HepG2 (cell line): Measurements from ENCODE around the gene EHD1. TPM values are rescaled to one million over a fixed set of nuclear protein-coding genes. Genes with fewer than 3 reads are reported as not detected.

Experiments used
- ARHGAP35 ChIP-seq: sonication (generic); formaldehyde crosslinking; IDR thresholded peaks from 2 replicates; pipeline ENCODE4 v1.9.0; 2022; ENCODE audit warnings: mild to moderate bottlenecking, inconsistent platforms, moderate library complexity, missing genetic modification reagents, borderline replicate concordance
- CEBPB ChIP-seq: IDR thresholded peaks from 2 replicates; pipeline ENCODE4 v1.6.1; 2011; ENCODE audit warnings: low read depth, low read length, improper control_type of control experiment, borderline replicate concordance
- E2F5 ChIP-seq: sonication (generic); formaldehyde crosslinking; conservative IDR thresholded peaks from 2 replicates; pipeline ENCODE4 v1.4.0; 2020; ENCODE audit warnings: missing genetic modification reagents
- ETS1 ChIP-seq: sonication (generic); formaldehyde crosslinking; IDR thresholded peaks from 2 replicates; pipeline ENCODE4 v1.4.0; 2020; ENCODE audit warnings: missing genetic modification reagents
- MYNN ChIP-seq: sonication (generic); formaldehyde crosslinking; IDR thresholded peaks from 2 replicates; pipeline ENCODE4 v1.4.0; 2020; ENCODE audit warnings: mild to moderate bottlenecking, low read depth, missing genetic modification reagents
- NCOA1 ChIP-seq: sonication (generic); formaldehyde crosslinking; IDR thresholded peaks from 2 replicates; pipeline ENCODE4 v1.9.0; 2021; ENCODE audit warnings: missing genetic modification reagents
- PBX3 ChIP-seq: sonication (generic); formaldehyde crosslinking; IDR thresholded peaks from 2 replicates; pipeline ENCODE4 v1.8.1; 2023; ENCODE audit warnings: missing genetic modification reagents, inconsistent platforms, borderline replicate concordance
- PITX1 ChIP-seq: sonication (generic); formaldehyde crosslinking; IDR thresholded peaks from 2 replicates; pipeline ENCODE4 v1.5.1; 2020; ENCODE audit warnings: mild to moderate bottlenecking, missing genetic modification reagents
- POLR2AphosphoS5 ChIP-seq: IDR thresholded peaks from 2 replicates; pipeline ENCODE4 v1.6.1; 2012; ENCODE audit warnings: low read depth, low read length
- RAD51 ChIP-seq: fragments of 450-650 bp; IDR thresholded peaks from 2 replicates; pipeline ENCODE4 v1.6.1; 2016; ENCODE audit warnings: borderline replicate concordance
- RFX1 ChIP-seq: fragments of 450-650 bp; IDR thresholded peaks from 2 replicates; pipeline ENCODE4 v1.6.1; 2017
- RFX3 ChIP-seq: IDR thresholded peaks from 2 replicates; pipeline ENCODE4 v1.6.1; 2016; ENCODE audit warnings: missing biosample characterization, missing genetic modification reagents
- SETDB1 ChIP-seq: sonication (generic); formaldehyde crosslinking; IDR thresholded peaks from 2 replicates; pipeline ENCODE4 v1.5.1; 2020; ENCODE audit warnings: missing genetic modification reagents, mild to moderate bottlenecking, borderline replicate concordance
- TEAD3 ChIP-seq: optimal IDR thresholded peaks from 2 replicates; pipeline ENCODE3; 2016; ENCODE audit warnings: borderline replicate concordance
- ZBTB38 ChIP-seq: sonication (generic); formaldehyde crosslinking; IDR thresholded peaks from 2 replicates; pipeline ENCODE4 v1.5.1; 2020; ENCODE audit warnings: mild to moderate bottlenecking, missing genetic modification reagents
- ZBTB46 ChIP-seq: sonication (generic); formaldehyde crosslinking; IDR thresholded peaks from 2 replicates; pipeline ENCODE4 v1.4.0; 2020; ENCODE audit warnings: mild to moderate bottlenecking, missing genetic modification reagents, borderline replicate concordance
- ZIK1 ChIP-seq: sonication (generic); formaldehyde crosslinking; IDR thresholded peaks from 2 replicates; pipeline ENCODE4 v1.5.0; 2020; ENCODE audit warnings: mild to moderate bottlenecking, low read depth, missing genetic modification reagents, borderline replicate concordance
- ZNF256 ChIP-seq: sonication (generic); formaldehyde crosslinking; conservative IDR thresholded peaks from 2 replicates; pipeline ENCODE4 v1.4.0; 2020; ENCODE audit warnings: missing genetic modification reagents
- ZNF276 ChIP-seq: sonication (generic); formaldehyde crosslinking; IDR thresholded peaks from 2 replicates; pipeline ENCODE4 v1.4.0; 2020; ENCODE audit warnings: mild to moderate bottlenecking, low read depth, missing genetic modification reagents
- ZNF354B ChIP-seq: sonication (generic); formaldehyde crosslinking; IDR thresholded peaks from 2 replicates; pipeline ENCODE4 v1.8.0; 2022; ENCODE audit warnings: mild to moderate bottlenecking, missing genetic modification reagents
- ZNF598 ChIP-seq: sonication (generic); formaldehyde crosslinking; IDR thresholded peaks from 2 replicates; pipeline ENCODE4 v1.5.1; 2020; ENCODE audit warnings: mild to moderate bottlenecking, missing genetic modification reagents, borderline replicate concordance
- ZNF644 ChIP-seq: IDR thresholded peaks from 2 replicates; pipeline ENCODE4 v1.6.1; 2016; ENCODE audit warnings: low read depth
- ZNF782 ChIP-seq: sonication (generic); formaldehyde crosslinking; IDR thresholded peaks from 2 replicates; pipeline ENCODE4 v1.4.0; 2020; ENCODE audit warnings: missing genetic modification reagents, mild to moderate bottlenecking, borderline replicate concordance
- polyA plus RNA-seq, 8 experiments: library from polyadenylated mRNA; depleted of rRNA in 3 of 8; stranded (reverse) in 7 of 8; unstranded in 1 of 8; fragments of >200 nt; fragmentation: Illumina TruSeq in 4 of 8; extraction: Trizol in 4 of 8; gene quantifications; 2 replicates each; pipeline versions ENCODE4 v1.2.1 to v1.2.3, GENCODE V29; 2011 to 2016; ENCODE audit warnings: low read depth in 4 of 8, missing spikeins in 1 of 8, mixed read lengths in 1 of 8; ENCODE audit not compliant: insufficient read depth in 1 of 8
- total RNA-seq, 5 experiments: library from RNA; depleted of rRNA; stranded (reverse); fragments of >200 nt; fragmentation: Illumina TruSeq; extraction: Trizol; gene quantifications; 2 replicates each; pipeline ENCODE4 v1.2.3, GENCODE V29; 2016; ENCODE audit warnings: low read depth in 1 of 5

EHD1 gene
- total and polyA plus RNA-seq, 2 of the 13 experiments (the other 11 are each of a cell fraction or from before 2014, with no cell fraction given), result 23.6 to 26.6 TPM

GRCh38 chr11:64810271-64810890, 68.0 kb downstream of the EHD1 start, which contains the start of gene MEN1 (continued):
- no peak for TF ChIP-seq ETS1 (CRISPR knock-in tag)
- no peak; the same call in 1 of the 2 replicates for TF ChIP-seq ARHGAP35 (CRISPR knock-in tag)
- TF ChIP-seq ZNF782 (CRISPR knock-in tag), result no peak; the same call in 1 of the 2 replicates
- 0 out of 2 replicates have a peak, but pooled peaks have one; percentile 46 for TF ChIP-seq ZNF276 (CRISPR knock-in tag)
- no peak for TF ChIP-seq ZNF256
- TF ChIP-seq ZNF598, result peak; percentile 77; the same call in 1 of the 2 replicates
- no peak for TF ChIP-seq NCOA1 (CRISPR knock-in tag)
- no peak for TF ChIP-seq MYNN
- TF ChIP-seq CEBPB, result no peak
- TF ChIP-seq RAD51, result no peak
- no peak for TF ChIP-seq TEAD3 (CRISPR knock-in tag)
- TF ChIP-seq RFX3 (CRISPR knock-in tag), result no peak
- TF ChIP-seq RFX1, result no peak
- no peak for TF ChIP-seq ZNF644 (CRISPR knock-in tag)
- TF ChIP-seq PBX3, result no peak
- no peak for TF ChIP-seq SETDB1
- TF ChIP-seq PITX1 (CRISPR knock-in tag), result peak; percentile 34; the same call in 1 of the 2 replicates
- TF ChIP-seq ZBTB38 (CRISPR knock-in tag), result no peak; the same call in 1 of the 2 replicates
- TF ChIP-seq ZIK1 (CRISPR knock-in tag), result peak; percentile 51; the same call in 1 of the 2 replicates
- no peak for TF ChIP-seq ZBTB46 (CRISPR knock-in tag)
- TF ChIP-seq E2F5 (CRISPR knock-in tag), result no peak
- TF ChIP-seq POLR2AphosphoS5, result peak; percentile 77
- TF ChIP-seq ZNF354B (CRISPR knock-in tag), result no peak
